ENCODE data around the gene TMEM131L.

Gene TMEM131L

GRCh38 chr4:153479101-153479500 lies 12.9 kb downstream of the TMEM131L start:
- no peak for DNase-seq (ENCODE audit: low read depth in 2 of 2)

- DNase-seq (ENCODE audit: low read depth in 2 of 2): no peak
Measured at GRCh38 chr4:153480704-153481103, 14.5 kb downstream of the TMEM131L start.

- no peak for DNase-seq (ENCODE audit: low read depth in 2 of 2)
Measured at GRCh38 chr4:153481478-153481877, 15.3 kb downstream of the TMEM131L start.

- no peak for DNase-seq (ENCODE audit: low read depth in 2 of 2)
Measured at GRCh38 chr4:153483432-153484418, 17.6 kb downstream of the TMEM131L start.

- DNase-seq (ENCODE audit: low read depth in 2 of 2): no peak
Measured at GRCh38 chr4:153485359-153485758, 19.2 kb downstream of the TMEM131L start.

GRCh38 chr4:153485860-153486259 lies 19.7 kb downstream of the TMEM131L start:
- no peak for DNase-seq (ENCODE audit: low read depth in 2 of 2)

GRCh38 chr4:153486281-153487151 lies 20.4 kb downstream of the TMEM131L start:
- DNase-seq (ENCODE audit: low read depth in 2 of 2): no peak

- peak; percentile 67 to 83 for DNase-seq (ENCODE audit: low read depth in 2 of 2)
Measured at GRCh38 chr4:153488006-153488891, 22.1 kb downstream of the TMEM131L start.

GRCh38 chr4:153489856-153490558 lies 23.8 kb downstream of the TMEM131L start:
- no peak for DNase-seq (ENCODE audit: low read depth in 2 of 2)

- DNase-seq (ENCODE audit: low read depth in 2 of 2): no peak
Measured at GRCh38 chr4:153490985-153491483, 24.9 kb downstream of the TMEM131L start.

GRCh38 chr4:153494562-153494961 lies 28.4 kb downstream of the TMEM131L start:
- no peak for DNase-seq (ENCODE audit: low read depth in 2 of 2)

GRCh38 chr4:153495480-153496193 lies 29.5 kb downstream of the TMEM131L start:
- DNase-seq (ENCODE audit: low read depth in 2 of 2): no peak

- peak in 1 of 2 donors; percentile 44 for DNase-seq (ENCODE audit: low read depth in 2 of 2)
Measured at GRCh38 chr4:153497091-153497531, 31.0 kb downstream of the TMEM131L start.

GRCh38 chr4:153497988-153498967 lies 32.1 kb downstream of the TMEM131L start:
- no peak for DNase-seq (ENCODE audit: low read depth in 2 of 2)

GRCh38 chr4:153499005-153499404 lies 32.8 kb downstream of the TMEM131L start:
- no peak for DNase-seq (ENCODE audit: low read depth in 2 of 2)

- no peak for DNase-seq (ENCODE audit: low read depth in 2 of 2)
Measured at GRCh38 chr4:153501578-153501977, 35.4 kb downstream of the TMEM131L start.

- no peak for DNase-seq (ENCODE audit: low read depth in 2 of 2)
Measured at GRCh38 chr4:153502584-153502983, 36.4 kb downstream of the TMEM131L start.
